ENCODE measurements around the gene NAGPA.
"Not testable (repeated sequence)": the region's sequence is repeated elsewhere in the genome, so short reads cannot be mapped to it uniquely, and the experiment has no call there.

The NAGPA gene

GRCh38 chr16:5062051-5062450 is 28.3 kb upstream of the NAGPA start:
- DNase-seq (ENCODE audit: low spot score): no peak

GRCh38 chr16:5060073-5060641 is 26.4 kb upstream of the NAGPA start:
- no peak for DNase-seq (ENCODE audit: low spot score)

GRCh38 chr16:5059386-5060072 is 25.8 kb upstream of the NAGPA start:
- peak; percentile 45 for DNase-seq (ENCODE audit: low spot score)

GRCh38 chr16:5058476-5058875 is 24.7 kb upstream of the NAGPA start:
- DNase-seq (ENCODE audit: low spot score): peak; percentile 83

GRCh38 chr16:5056352-5056751 is 22.6 kb upstream of the NAGPA start:
- peak; percentile 84 for DNase-seq (ENCODE audit: low spot score)

GRCh38 chr16:5054876-5055865 is 21.4 kb upstream of the NAGPA start:
- no peak for DNase-seq (ENCODE audit: low spot score)

GRCh38 chr16:5046914-5047313 is 13.2 kb upstream of the NAGPA start:
- DNase-seq (ENCODE audit: low spot score): no peak

- no peak for DNase-seq (ENCODE audit: low spot score)
Observed at GRCh38 chr16:5045499-5046115, 11.9 kb upstream of the NAGPA start.

- not testable (repeated sequence) for DNase-seq (ENCODE audit: low spot score)
Observed at GRCh38 chr16:5044581-5044980, 10.8 kb upstream of the NAGPA start.

GRCh38 chr16:5044011-5044540 is 10.3 kb upstream of the NAGPA start:
- no peak for DNase-seq (ENCODE audit: low spot score)

GRCh38 chr16:5042574-5043171 is 8.9 kb upstream of the NAGPA start:
- no peak for DNase-seq (ENCODE audit: low spot score)

GRCh38 chr16:5041600-5042133 is 7.9 kb upstream of the NAGPA start:
- no peak for DNase-seq (ENCODE audit: low spot score)

GRCh38 chr16:5040451-5040850 is 6.7 kb upstream of the NAGPA start:
- DNase-seq (ENCODE audit: low spot score): no peak

GRCh38 chr16:5036228-5037156 is 2.8 kb upstream of the NAGPA start:
- peak; percentile 74 for DNase-seq (ENCODE audit: low spot score)

GRCh38 chr16:5035909-5036227 is 2.1 kb upstream of the NAGPA start:
- no peak for DNase-seq (ENCODE audit: low spot score)

GRCh38 chr16:5034167-5034523 is 410 bp upstream of the NAGPA start:
- no peak for DNase-seq (ENCODE audit: low spot score)

- DNase-seq (ENCODE audit: low spot score): peak; percentile 7
Observed at GRCh38 chr16:5032748-5033167, 977 bp downstream of the NAGPA start.

- no peak for DNase-seq (ENCODE audit: low spot score)
Observed at GRCh38 chr16:5031601-5032000, 2.1 kb downstream of the NAGPA start.

- peak; percentile 1 for DNase-seq (ENCODE audit: low spot score)
Observed at GRCh38 chr16:5030251-5030870, 3.4 kb downstream of the NAGPA start.

GRCh38 chr16:5028950-5029475 is 4.7 kb downstream of the NAGPA start:
- no peak for DNase-seq (ENCODE audit: low spot score)
